ENCODE measurements around the gene PLEKHG2.
A peak's percentile ranks its signal among the peaks of the same experiment; 100 is the strongest.

DNA sequence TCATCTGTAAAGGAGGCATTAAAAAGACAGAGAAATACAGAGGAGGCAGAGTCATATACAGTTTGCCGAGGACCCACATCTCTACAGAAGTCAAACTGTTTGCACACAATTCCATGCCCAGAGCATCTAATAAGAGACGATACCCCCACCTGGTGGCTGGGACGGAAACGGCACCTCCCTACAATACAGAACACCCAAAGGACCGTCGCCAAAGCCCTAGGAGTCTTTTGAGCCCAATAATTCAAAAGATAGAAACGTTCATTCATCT is 703 bp upstream of the PLEKHG2 start:
- TF ChIP-seq CBFB (CRISPR knock-in tag; IDR thresholded peaks at IDR 0.05; ENCODE audit: low read depth) = no peak
- TF ChIP-seq, protein P1, sequence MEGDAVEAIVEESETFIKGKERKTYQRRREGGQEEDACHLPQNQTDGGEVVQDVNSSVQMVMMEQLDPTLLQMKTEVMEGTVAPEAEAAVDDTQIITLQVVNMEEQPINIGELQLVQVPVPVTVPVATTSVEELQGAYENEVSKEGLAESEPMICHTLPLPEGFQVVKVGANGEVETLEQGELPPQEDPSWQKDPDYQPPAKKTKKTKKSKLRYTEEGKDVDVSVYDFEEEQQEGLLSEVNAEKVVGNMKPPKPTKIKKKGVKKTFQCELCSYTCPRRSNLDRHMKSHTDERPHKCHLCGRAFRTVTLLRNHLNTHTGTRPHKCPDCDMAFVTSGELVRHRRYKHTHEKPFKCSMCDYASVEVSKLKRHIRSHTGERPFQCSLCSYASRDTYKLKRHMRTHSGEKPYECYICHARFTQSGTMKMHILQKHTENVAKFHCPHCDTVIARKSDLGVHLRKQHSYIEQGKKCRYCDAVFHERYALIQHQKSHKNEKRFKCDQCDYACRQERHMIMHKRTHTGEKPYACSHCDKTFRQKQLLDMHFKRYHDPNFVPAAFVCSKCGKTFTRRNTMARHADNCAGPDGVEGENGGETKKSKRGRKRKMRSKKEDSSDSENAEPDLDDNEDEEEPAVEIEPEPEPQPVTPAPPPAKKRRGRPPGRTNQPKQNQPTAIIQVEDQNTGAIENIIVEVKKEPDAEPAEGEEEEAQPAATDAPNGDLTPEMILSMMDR (IDR thresholded peaks at IDR 0.05) = peak; percentile 91

Measured in WTC11 (cell line).